Measurements from ENCODE around the gene RBP4. TPM values are rescaled to one million over a fixed set of nuclear protein-coding genes. Genes with fewer than 3 reads are reported as not detected.

The RBP4 gene
- 0.86 TPM for polyA plus RNA-seq (2013, experiment 1 of 2; ENCODE audit: insufficient read length)
- polyA plus RNA-seq (2013, experiment 2 of 2; ENCODE audit: insufficient read length): 0.73 TPM

- no peak for DNase-seq
These were observed at the start of gene RBP4 for GRCh38 chr10:93601146-93601773. TSS of gene RBP4 (minus strand) at chr10:93601235. CDS start at chr10:93601028, 207 bp downstream.

- no peak for DNase-seq
These were observed 38.8 kb upstream of the RBP4 start for GRCh38 chr10:93639791-93640190.

GRCh38 chr10:93630625-93631557 lies 29.9 kb upstream of the RBP4 start:
- DNase-seq: no peak

- no peak for DNase-seq
These were observed 28.7 kb upstream of the RBP4 start for GRCh38 chr10:93629647-93630305.

GRCh38 chr10:93628858-93629257 lies 27.8 kb upstream of the RBP4 start:
- no peak for DNase-seq

GRCh38 chr10:93622942-93623341 lies 21.9 kb upstream of the RBP4 start:
- no peak for DNase-seq

GRCh38 chr10:93620925-93621324 lies 19.9 kb upstream of the RBP4 start:
- DNase-seq: no peak

- no peak for DNase-seq
These were observed 14.7 kb upstream of the RBP4 start for GRCh38 chr10:93615576-93616235.

GRCh38 chr10:93614101-93614825 lies 13.2 kb upstream of the RBP4 start:
- DNase-seq: no peak

- no peak for DNase-seq
These were observed 12.1 kb upstream of the RBP4 start for GRCh38 chr10:93613126-93613525.

- no peak for DNase-seq
These were observed 11.3 kb upstream of the RBP4 start, which contains the start of gene PDE6C for GRCh38 chr10:93612311-93612710. TSS of gene PDE6C (plus strand) at chr10:93612537. CDS start at chr10:93612726, 189 bp downstream.

- no peak for DNase-seq
These were observed 7.4 kb upstream of the RBP4 start for GRCh38 chr10:93608421-93608820.

GRCh38 chr10:93604146-93604545 lies 3.1 kb upstream of the RBP4 start:
- no peak for DNase-seq

GRCh38 chr10:93603023-93603422 lies 2.0 kb upstream of the RBP4 start:
- no peak for DNase-seq

- DNase-seq: no peak
These were observed 733 bp upstream of the RBP4 start for GRCh38 chr10:93601774-93602162.

- DNase-seq: peak; percentile 23
These were observed 439 bp downstream of the RBP4 start for GRCh38 chr10:93600446-93601145.

GRCh38 chr10:93599778-93600177 lies 1.3 kb downstream of the RBP4 start:
- no peak for DNase-seq

GRCh38 chr10:93599335-93599734 lies 1.7 kb downstream of the RBP4 start:
- no peak for DNase-seq

GRCh38 chr10:93598157-93598556 lies 2.9 kb downstream of the RBP4 start:
- DNase-seq: no peak

- no peak for DNase-seq
These were observed 3.9 kb downstream of the RBP4 start for GRCh38 chr10:93597075-93597599.

- no peak for DNase-seq
These were observed 4.5 kb downstream of the RBP4 start for GRCh38 chr10:93596539-93596938.
